CD14-positive monocyte (primary cell): ENCODE measurements around the gene SPG11. TPM values are rescaled to one million over a fixed set of nuclear protein-coding genes. Genes with fewer than 3 reads are reported as not detected.

Experiments used
- DNase-seq, 3 donors: peaks; one replicate each; pipeline ENCODE4 v3.0.0-alpha.2; 2011 to 2022
- H2AFZ ChIP-seq: 2 replicates; pipeline ENCODE4 v1.6.0; 2012; ENCODE audit warnings: mild to moderate bottlenecking, low read depth, low read length, inconsistent platforms; ENCODE audit not compliant: insufficient read depth, poor library complexity, severe bottlenecking
- H3K27ac ChIP-seq, 2 donors: 1 replicate in 1 of 2; 2 replicates in 1 of 2; pipeline ENCODE4 v1.5.1; 2012 to 2013; ENCODE audit warnings: low read length in 2 of 2, control low read depth in 1 of 2, inconsistent platforms in 1 of 2, low read depth in 1 of 2, mild to moderate bottlenecking in 1 of 2
- H3K27me3 ChIP-seq, 2 donors: one replicate each; pipeline versions ENCODE4 v1.6.0 to v1.6.1; 2011 to 2013; ENCODE audit warnings: low read length in 2 of 2; ENCODE audit not compliant: control insufficient read depth in 2 of 2, insufficient read depth in 2 of 2
- H3K36me3 ChIP-seq, 2 donors: replicated peaks in 1 of 2; 1 replicate in 1 of 2; 2 replicates in 1 of 2; pipeline versions ENCODE4 v1.5.1 to v1.6.1; 2012 to 2013; ENCODE audit warnings: low read length in 2 of 2, control low read depth in 1 of 2, inconsistent platforms in 1 of 2, mild to moderate bottlenecking in 1 of 2; ENCODE audit not compliant: insufficient read depth in 2 of 2, control insufficient read depth in 1 of 2
- H3K4me1 ChIP-seq, 2 donors: 1 replicate in 1 of 2; 2 replicates in 1 of 2; pipeline versions ENCODE4 v1.5.1 to v1.6.1; 2012 to 2013; ENCODE audit warnings: low read length in 2 of 2, control low read depth in 1 of 2, inconsistent platforms in 1 of 2, mild to moderate bottlenecking in 1 of 2, moderate library complexity in 1 of 2; ENCODE audit not compliant: insufficient read depth in 2 of 2, control insufficient read depth in 1 of 2
- H3K4me2 ChIP-seq: replicated peaks from 2 replicates; pipeline ENCODE3; 2012; ENCODE audit warnings: low read length, moderate library complexity, mild to moderate bottlenecking; ENCODE audit not compliant: poor library complexity, severe bottlenecking; ENCODE audit errors: extremely low read depth
- H3K4me3 ChIP-seq, 3 experiments: fragments of 200-600 bp in 1 of 3; sonication (generic) in 1 of 3; replicated peaks in 1 of 3; 1 replicate in 2 of 3; 2 replicates in 1 of 3; pipeline ENCODE4 v1.5.1; 2011 to 2013; ENCODE audit warnings: low read length in 3 of 3, mild to moderate bottlenecking in 3 of 3, control low read depth in 2 of 3, low read depth in 2 of 3, inconsistent platforms in 1 of 3, moderate library complexity in 1 of 3
- H3K79me2 ChIP-seq: 2 replicates; pipeline ENCODE4 v1.6.0; 2012; ENCODE audit warnings: mild to moderate bottlenecking, control low read depth, inconsistent platforms, low read length, moderate library complexity; ENCODE audit not compliant: insufficient read depth
- H3K9ac ChIP-seq: 2 replicates; pipeline ENCODE4 v1.6.0; 2017; ENCODE audit warnings: low read length, mild to moderate bottlenecking; ENCODE audit not compliant: insufficient read depth, poor library complexity, severe bottlenecking
- H3K9me3 ChIP-seq, 2 donors: replicated peaks in 1 of 2; 1 replicate in 1 of 2; 2 replicates in 1 of 2; pipeline versions ENCODE4 v1.5.1 to v1.6.1; 2012 to 2013; ENCODE audit warnings: low read length in 2 of 2, control low read depth in 1 of 2; ENCODE audit not compliant: control insufficient read depth in 1 of 2, insufficient read depth in 1 of 2
- H4K20me1 ChIP-seq: 2 replicates; pipeline ENCODE4 v1.6.0; 2012; ENCODE audit warnings: mild to moderate bottlenecking, low read length, control low read depth, moderate library complexity; ENCODE audit not compliant: insufficient read depth
- H3K27ac Mint-ChIP-seq, 7 donors: one replicate each; pipeline ENCODE4 v1.8.0; 2020; ENCODE audit warnings: mild to moderate bottlenecking in 7 of 7, mixed read lengths in 7 of 7, moderate library complexity in 6 of 7, inconsistent platforms in 2 of 7
- H3K27me3 Mint-ChIP-seq, 3 donors: one replicate each; pipeline ENCODE4 v1.8.0; 2021 to 2022; ENCODE audit warnings: low read depth in 3 of 3, mild to moderate bottlenecking in 3 of 3, mixed read lengths in 3 of 3, moderate library complexity in 3 of 3, inconsistent platforms in 1 of 3
- H3K36me3 Mint-ChIP-seq, 2 donors: one replicate each; pipeline ENCODE4 v1.8.0; 2020; ENCODE audit warnings: mixed read lengths in 2 of 2, inconsistent platforms in 1 of 2, mild to moderate bottlenecking in 1 of 2
- H3K4me1 Mint-ChIP-seq: one replicate; pipeline ENCODE4 v1.8.0; 2020; ENCODE audit warnings: mild to moderate bottlenecking, mixed read lengths
- H3K4me3 Mint-ChIP-seq, 2 donors: one replicate each; pipeline ENCODE4 v1.8.0; 2020; ENCODE audit warnings: mild to moderate bottlenecking in 2 of 2, mixed read lengths in 2 of 2, moderate library complexity in 1 of 2
- H3K9me3 Mint-ChIP-seq, 7 donors: one replicate each; pipeline ENCODE4 v1.8.0; 2020 to 2022; ENCODE audit warnings: mixed read lengths in 7 of 7, mild to moderate bottlenecking in 6 of 7, moderate library complexity in 6 of 7, inconsistent platforms in 2 of 7
- CTCF ChIP-seq: fragments of 200-600 bp; IDR thresholded peaks from one replicate; pipeline ENCODE4 v1.8.0; 2022; ENCODE audit warnings: antibody characterized with exemption, mild to moderate bottlenecking
- WGBS: methylation state at CpG from one replicate; pipeline ENCODE4 v1.1.5; 2013; ENCODE audit warnings: missing lambda C conversion rate; ENCODE audit not compliant: insufficient coverage; 5-methylcytosine and 5-hydroxymethylcytosine counted together
- intact Hi-C, 2 donors: fragments of 100-400 bp; cut with micrococcal nuclease; formaldehyde crosslinking; loops; one replicate each; pipeline versions ENCODE4 v1.15.0 to v1.15.1; 2023
- polyA plus RNA-seq, 3 donors: library from polyadenylated mRNA; depleted of rRNA in 1 of 3; unstranded in 2 of 3; stranded (reverse) in 1 of 3; fragments of 300-500 nt in 2 of 3; fragments of >200 nt in 1 of 3; fragmentation: Illumina TruSeq in 2 of 3; gene quantifications; 1 replicate in 2 of 3; 2 replicates in 1 of 3; pipeline ENCODE4 v1.2.3, GENCODE V29; 2012 to 2021

SPG11 gene
- polyA plus RNA-seq, 3 donors = 26.4 to 140 (median 50.4) TPM

GRCh38 chr15:44542596-44542995 is 120.9 kb downstream of the SPG11 start:
- H3K4me1 ChIP-seq = peaks cover 5 to 28% of the 10 kb centered on the region in 2 donors
- H3K9ac ChIP-seq = no peak overlapping the region
- peaks cover 96% of the 10 kb centered on the region for H3K79me2 ChIP-seq
- H3K27me3 Mint-ChIP-seq = peaks cover 0 to 3% (median 0%) of the 10 kb centered on the region in 3 donors
- TF ChIP-seq CTCF = no peak
- H3K4me3 Mint-ChIP-seq = no peak overlapping the region
- no peak for DNase-seq
- peaks cover 42% of the 10 kb centered on the region for H3K4me1 Mint-ChIP-seq
- peaks cover 17 to 20% of the 10 kb centered on the region in 2 donors for H3K36me3 ChIP-seq
- H3K9me3 Mint-ChIP-seq = no peaks in the 10 kb centered on the region
- H3K27me3 ChIP-seq = no peaks in the 10 kb centered on the region
- H3K36me3 Mint-ChIP-seq = peaks cover 27 to 38% of the 10 kb centered on the region in 2 donors
- H3K27ac Mint-ChIP-seq = no peak overlapping the region
- H3K27ac ChIP-seq = no peak overlapping the region
- no peak overlapping the region for H2AFZ ChIP-seq
- H3K4me3 ChIP-seq = no peak overlapping the region
- peaks cover 69% of the 10 kb centered on the region for H4K20me1 ChIP-seq
- intact Hi-C loops = loop anchor here in 1 of 2 donors (10.0 kb wide), 2 partner anchors 662 to 798 kb away; partner anchors contain the start of gene PDIA3
- H3K9me3 ChIP-seq = no peaks in the 10 kb centered on the region
- H3K4me2 ChIP-seq = no peak overlapping the region

GRCh38 chr15:44541282-44541958 is 122.0 kb downstream of the SPG11 start:
- Histone ChIP-seq H3K27me3 (no peaks in the 10 kb centered on the region), H3K36me3 (peaks cover 17 to 20% of the 10 kb centered on the region in 2 donors), H3K9ac (no peak overlapping the region), H2AFZ (no peak overlapping the region), H3K4me2 (no peak overlapping the region), H4K20me1 (peaks cover 57% of the 10 kb centered on the region), H3K4me3 (no peak overlapping the region), H3K9me3 (no peaks in the 10 kb centered on the region), H3K79me2 (peaks cover 89% of the 10 kb centered on the region), H3K4me1 (peaks cover 6 to 25% of the 10 kb centered on the region in 2 donors), H3K27ac (peak overlapping the region in 1 of 2 donors; percentile 5)
- Mint-ChIP-seq H3K36me3 (peaks cover 26 to 38% of the 10 kb centered on the region in 2 donors), H3K27me3 (peaks cover 0 to 3% (median 0%) of the 10 kb centered on the region in 3 donors), H3K4me1 (peaks cover 38% of the 10 kb centered on the region), H3K27ac (peak overlapping the region in 3 of 7 donors; percentile 30 to 73 (median 39)), H3K4me3 (no peak overlapping the region), H3K9me3 (no peaks in the 10 kb centered on the region)
- 100% methylated on average over 2 of the region's 4 CpGs for WGBS
- no peak for DNase-seq
- TF ChIP-seq CTCF = no peak
- intact Hi-C loops = loop anchor here in 1 of 2 donors (10.0 kb wide), 2 partner anchors 663 to 797 kb away; partner anchors contain the start of gene PDIA3
